ENCODE data around the gene MFN2.

Gene MFN2

GRCh38 chr1:11960715-11961114 is 19.5 kb upstream of the MFN2 start:
- peak; percentile 30 for DNase-seq

DNA sequence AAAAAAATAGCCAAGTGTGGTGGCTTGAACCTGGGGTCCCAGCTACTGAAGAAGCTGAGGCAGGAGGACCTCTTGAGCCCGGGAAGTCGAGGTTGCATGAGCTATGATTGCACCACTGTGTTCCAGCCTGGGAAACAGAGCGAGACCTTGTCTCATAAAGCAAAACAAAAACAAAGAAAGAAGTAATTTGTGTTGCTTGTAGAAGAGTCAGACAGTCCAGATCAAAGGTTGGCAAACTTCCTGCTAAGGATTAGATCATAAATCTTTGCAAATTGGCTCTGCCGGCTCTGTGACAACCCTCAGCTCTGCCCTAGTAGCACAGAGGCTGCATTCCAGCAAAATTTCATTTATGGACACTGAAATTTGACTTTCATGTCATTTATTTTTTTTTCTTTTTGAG is 19.0 kb upstream of the MFN2 start:
- no peak for DNase-seq

- no peak for DNase-seq
Observed at GRCh38 chr1:11963622-11964021, 16.6 kb upstream of the MFN2 start.

GRCh38 chr1:11964656-11965055 is 15.6 kb upstream of the MFN2 start:
- no peak for DNase-seq

DNA sequence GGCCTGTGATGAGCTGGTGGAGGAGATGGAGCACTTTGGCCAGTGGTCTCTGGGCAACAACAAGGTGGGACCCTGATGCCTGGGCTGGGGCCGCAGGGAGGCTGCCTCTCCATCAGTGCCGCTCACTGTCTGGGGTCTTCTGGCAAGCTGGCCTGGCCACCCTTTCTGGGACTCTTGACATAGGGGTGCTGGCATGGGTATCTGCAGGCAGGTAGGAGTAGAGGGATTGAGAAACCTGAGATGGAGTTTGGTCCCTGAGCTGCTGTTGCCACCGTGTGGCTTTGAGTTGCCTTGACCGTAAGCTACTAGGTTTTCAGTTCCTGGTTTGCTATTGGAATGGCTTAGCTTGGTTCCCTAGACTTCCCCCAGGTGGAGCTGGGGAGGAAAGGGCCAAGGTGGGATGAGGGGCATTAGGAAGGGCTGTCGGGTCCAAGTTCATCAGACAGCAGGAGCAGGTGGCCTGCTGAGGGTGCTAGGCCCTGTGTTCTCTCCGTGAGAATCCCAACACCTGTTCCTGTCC is 13.2 kb upstream of the MFN2 start:
- DNase-seq: peak; percentile 63

- no peak for DNase-seq
Observed at GRCh38 chr1:11970441-11971185, 9.6 kb upstream of the MFN2 start.

GRCh38 chr1:11977625-11978024 is 2.6 kb upstream of the MFN2 start:
- no peak for DNase-seq

- DNase-seq: no peak
Observed at GRCh38 chr1:11978301-11978700, 1.9 kb upstream of the MFN2 start.

GRCh38 chr1:11979028-11979850 is 1.0 kb upstream of the MFN2 start:
- DNase-seq: no peak

DNA sequence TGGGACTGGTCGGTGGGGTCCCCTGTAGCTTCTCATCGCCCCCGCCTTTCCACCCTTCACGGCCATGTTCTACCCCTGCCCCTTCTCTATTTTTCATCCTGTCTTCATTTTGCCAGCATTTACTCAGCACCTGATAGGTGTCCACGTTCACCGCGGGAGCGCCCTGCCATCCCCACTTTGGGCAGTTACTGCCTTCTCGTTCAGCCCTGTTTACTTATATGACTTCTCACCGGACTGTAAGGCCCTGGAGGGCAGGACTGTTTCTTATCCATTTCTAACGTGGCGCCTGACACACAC is 380 bp downstream of the MFN2 start:
- DNase-seq: peak; percentile 22

DNA sequence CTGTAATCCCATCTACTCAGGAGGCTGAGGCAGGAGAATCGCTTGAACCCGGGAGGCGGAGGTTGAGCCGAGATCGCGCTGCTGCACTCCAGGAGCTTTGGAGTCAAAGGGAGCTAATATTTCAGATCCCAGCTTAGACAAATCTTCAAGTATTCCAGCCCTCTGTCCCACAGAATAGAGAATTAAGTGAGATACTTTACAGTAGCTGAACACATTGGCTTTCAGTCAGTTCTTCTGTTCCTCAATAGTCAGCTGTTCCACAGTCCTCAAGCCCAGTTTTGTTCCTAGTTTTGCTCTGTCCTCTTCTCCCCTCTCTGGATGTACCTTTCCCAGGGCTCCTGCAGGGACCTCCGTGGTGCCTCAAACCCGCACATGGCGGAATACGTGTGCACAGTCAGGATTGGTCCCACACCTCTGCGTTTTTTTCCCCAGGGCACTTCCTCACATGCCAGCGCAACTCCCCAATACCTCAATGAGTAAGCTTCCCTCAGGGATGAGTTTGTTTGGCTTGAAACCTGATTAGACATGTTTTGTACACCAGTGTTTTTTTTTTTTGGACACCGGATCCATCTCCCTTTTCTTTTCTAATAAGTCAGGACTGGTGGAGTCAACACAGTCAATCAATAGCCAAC is 1.2 kb downstream of the MFN2 start:
- DNase-seq: no peak

DNA sequence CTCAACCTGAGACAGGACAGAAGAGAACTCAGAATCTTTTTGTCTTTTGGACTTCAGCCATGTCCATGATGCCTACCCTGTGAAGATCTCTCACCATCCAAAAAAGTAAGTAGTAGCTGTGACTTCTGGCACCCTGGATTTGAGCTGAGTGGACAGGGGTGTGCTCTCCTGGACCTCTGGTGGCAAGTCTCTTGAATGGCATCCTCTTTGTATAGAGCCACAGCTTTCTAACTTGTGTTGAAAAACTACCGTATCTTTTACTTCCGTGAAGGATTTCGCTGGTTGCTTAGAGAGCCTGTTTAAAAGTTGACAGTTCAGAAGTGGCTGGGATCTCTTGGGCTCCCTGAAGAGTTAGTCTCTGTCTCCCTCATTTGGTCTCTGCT is 1.8 kb downstream of the MFN2 start:
- peak; percentile 35 for DNase-seq

DNA sequence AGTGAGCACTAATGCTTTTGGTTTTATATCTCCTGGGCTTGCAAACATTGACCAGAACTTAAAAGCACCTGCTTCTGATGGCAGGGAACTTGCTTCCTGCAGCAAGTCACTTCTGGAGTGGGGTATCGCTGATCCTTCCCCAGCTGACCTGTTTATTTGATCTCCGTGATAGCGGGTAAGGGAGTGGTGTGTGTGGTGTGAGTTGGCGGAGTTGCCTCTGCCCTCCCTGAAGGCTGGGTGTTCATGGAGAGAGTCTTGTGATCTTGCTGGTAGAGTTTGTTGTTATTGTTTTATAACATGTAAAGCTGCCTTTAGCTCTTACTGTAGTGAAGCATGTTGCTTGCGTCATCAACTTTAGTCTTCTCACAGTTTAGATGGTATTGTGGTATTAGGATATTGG is 3.9 kb downstream of the MFN2 start:
- peak; percentile 59 for DNase-seq

GRCh38 chr1:11984576-11984975 is 4.3 kb downstream of the MFN2 start:
- DNase-seq: no peak

DNA sequence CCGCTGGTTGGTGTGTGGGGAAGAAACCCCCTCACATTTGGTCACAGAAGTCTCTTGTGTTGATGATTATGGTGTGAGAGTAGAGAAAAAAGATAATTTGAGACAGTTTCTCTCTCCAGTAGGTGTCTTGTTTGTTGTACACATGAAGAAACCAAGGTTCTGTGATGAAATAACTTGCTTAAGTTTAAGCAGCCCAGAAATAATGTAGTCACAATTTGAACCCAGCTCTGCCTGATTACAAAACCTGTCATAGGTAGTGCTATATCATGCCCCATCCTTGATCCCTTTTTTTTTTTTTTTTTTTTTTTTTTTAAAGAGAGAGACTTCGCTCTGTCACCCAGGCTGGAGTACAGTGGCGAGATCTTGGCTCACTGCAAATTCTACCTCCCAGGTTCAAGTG is 4.9 kb downstream of the MFN2 start:
- DNase-seq: no peak

GRCh38 chr1:11985851-11986250 is 5.6 kb downstream of the MFN2 start:
- no peak for DNase-seq

DNA sequence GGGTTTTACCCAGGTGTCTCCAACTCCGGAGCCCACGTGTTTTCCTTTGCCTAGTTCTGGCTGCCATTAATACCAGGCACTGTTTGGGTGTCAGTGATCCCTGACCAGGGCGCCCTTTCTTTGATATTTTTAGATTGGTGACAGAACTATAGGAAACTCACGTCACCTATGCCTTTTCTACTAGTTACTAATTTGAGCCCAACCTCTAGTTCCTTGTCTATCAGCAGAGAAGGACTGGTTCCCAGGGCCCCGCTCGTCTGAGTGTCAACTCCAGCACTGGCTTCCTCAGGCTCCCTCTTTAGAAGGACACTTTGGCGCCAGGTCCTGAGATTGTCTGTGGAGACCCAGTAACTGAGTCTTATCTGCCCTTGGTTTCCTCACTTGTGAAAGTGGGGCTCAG is 9.4 kb downstream of the MFN2 start:
- no peak for DNase-seq

DNA sequence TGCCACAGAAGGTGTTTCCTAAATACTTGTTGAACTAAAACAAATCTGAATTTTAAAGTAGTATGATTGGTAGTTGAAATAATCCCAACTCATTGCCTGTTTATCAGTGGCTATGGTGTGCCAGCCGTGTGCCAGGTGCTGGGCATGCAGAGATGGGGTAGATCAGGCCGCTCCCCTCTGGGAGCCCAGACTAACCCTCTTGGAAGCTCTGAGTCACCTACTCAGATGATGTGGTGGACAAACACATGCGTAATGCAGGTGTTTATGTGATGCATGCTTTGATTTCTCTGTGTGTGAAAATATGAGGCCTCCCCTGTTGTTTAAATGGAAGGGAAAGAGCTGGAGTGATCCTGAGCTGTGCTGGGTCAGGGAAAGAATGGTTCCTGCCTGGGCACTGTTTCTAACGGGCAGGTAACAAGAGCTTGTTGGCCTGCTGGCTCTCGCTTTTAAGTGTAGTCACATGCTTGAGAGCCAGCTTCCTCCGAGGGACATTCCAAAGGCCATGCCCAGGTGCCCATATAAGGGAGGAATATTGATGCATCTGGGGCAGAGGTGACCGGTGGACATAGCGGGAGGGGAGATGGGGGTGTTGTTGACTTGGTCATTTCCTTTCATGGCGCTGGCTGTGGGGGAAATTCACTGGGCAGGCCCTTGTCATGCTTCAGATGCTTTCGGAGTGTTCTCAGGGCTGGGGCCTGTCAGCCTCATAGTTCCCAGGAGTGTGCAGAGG is 10.2 kb downstream of the MFN2 start:
- DNase-seq: no peak

DNA sequence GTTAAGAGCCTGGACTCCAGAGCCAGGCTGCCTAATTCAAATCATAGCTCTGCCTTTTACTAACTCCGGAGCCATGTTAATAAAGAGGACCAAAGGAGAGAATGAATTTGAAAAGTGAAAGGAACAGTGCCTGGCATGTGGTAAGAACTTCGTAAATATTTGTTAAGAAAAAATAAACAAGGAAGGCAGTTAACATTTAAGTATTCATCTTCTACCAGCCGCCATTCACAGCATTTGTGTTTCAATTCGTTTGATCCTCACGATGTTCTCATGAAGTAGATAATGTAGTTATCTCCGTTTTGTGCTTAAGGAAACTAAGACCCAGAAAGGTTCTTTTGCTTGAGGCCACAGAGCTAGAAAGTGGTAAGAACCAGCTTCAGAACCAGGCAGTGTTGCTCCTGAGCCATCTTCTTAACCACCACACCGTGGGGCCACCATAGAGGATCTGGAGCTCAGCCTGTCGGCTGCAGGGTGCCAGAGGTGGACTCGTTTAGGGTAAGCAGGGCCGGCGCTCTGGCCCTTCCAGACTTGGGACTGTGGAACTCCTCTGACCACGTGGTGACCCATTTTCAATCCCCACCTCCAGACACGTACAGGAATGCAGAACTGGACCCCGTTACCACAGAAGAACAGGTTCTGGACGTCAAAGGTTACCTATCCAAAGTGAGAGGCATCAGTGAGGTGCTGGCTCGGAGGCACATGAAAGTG is 11.9 kb downstream of the MFN2 start:
- no peak for DNase-seq

DNA sequence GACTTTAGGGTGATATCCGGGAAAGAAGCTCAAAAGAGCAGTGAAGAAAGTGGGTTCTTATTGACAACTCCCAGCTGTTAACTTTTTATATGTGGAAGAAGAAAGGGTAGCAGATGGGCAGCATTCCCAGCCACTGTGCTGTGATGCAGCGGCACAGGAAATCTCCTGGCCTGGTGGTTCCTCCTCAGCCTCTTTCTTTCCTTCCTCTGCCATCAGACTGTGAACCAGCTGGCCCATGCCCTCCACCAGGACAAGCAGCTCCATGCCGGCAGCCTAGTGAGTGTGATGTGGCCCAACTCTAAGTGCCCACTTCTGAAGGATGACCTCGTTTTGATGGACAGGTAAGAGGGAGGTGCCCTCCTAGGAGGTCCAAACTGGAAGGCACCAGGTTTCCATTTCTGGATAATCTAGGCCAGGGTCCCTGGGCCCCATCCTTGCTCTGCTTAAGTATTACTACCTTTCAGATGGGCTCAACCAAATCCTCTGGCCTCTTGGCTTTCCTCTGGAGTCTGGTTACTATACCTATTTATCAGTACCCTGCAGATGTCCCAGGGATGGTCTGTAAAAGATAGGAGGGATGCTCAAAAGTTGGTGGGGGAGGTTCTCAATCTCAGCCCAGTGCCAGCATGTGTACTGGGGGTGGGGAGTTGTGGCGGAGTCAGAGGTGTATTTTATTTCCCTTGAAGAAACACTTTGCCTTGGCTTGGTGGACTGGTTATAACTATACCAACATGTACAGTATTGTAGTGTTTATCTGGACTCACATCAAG is 17.0 kb downstream of the MFN2 start:
- DNase-seq: no peak

- DNase-seq: no peak
Observed at GRCh38 chr1:11998636-11999035, 18.4 kb downstream of the MFN2 start.

- DNase-seq: no peak
Observed at GRCh38 chr1:11999236-11999635, 19.0 kb downstream of the MFN2 start.
